NCI-H69 (cell line): ENCODE results near the gene ERCC2.
"Not testable (repeated sequence)": the region's sequence is repeated elsewhere in the genome, so short reads cannot be mapped to it uniquely, and the experiment has no call there.

ENCODE experiments used
- DNase-seq: peaks from one replicate; lab custom pipeline; 2025; lab: John Stamatoyannopoulos, UW

ERCC2 gene

DNA sequence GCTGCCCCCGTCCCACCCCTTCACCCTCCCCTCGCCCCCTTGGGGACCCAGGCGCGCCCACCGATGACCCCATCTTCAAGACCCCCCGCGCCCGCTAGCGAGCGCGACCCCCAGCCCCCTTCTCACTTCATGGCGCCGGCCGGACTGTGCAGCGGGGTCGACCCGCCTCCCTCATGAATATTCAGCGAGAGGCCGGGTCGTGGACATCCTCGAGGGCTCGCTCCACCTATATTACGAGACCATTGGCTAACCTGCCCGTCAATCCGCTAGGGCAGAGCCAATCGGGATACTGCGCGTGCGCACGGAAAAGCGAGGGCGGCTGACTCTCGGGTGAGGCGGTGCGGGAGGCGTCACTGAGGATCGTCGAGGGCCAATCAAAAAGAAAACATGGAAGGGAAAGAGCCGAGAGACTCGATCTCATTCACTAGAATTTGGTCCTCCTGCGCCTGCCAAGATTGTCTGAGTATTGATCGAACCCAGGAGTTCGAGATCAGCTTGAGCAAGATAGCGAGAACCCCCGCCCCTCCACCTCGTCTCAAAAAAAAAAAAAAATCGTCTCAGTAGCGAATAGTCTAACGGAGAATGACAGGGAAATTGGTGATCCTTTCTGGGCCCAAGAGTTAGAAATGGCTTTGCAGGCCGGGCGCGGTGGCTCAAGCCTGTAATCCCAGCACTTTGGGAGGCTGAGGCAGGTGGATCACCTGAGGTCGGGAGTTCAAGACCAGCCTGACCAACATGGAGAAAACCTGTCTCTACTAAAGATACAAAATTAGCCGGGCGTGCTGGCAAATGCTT, at the start of gene ERCC2:
ERCC2 (minus strand) TSS at position 164 of the 795 bp plus-strand sequence; CDS start at position 131, 33 bp downstream.
- DNase-seq: peak; percentile 99

DNA sequence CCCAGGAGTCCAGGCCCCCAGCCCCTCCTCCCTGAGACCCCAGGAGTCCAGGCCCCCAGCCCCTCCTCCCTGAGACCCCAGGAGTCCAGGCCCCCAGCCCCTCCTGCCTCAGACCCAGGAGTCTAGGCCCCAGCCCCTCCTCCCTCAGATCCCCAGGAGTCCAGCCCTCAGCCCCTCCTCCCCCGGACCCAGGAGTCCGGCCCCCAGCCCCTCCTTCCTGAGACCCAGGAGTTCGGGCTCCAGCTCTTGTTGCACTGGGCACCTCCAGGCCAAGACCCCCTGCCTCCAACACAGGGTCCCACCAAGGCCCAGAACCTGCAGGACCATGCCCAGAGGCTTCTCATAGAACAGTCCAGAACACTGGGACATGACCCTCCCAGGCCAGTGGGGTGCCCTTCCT, 49.5 kb upstream of the ERCC2 start:
- DNase-seq: no peak

DNA sequence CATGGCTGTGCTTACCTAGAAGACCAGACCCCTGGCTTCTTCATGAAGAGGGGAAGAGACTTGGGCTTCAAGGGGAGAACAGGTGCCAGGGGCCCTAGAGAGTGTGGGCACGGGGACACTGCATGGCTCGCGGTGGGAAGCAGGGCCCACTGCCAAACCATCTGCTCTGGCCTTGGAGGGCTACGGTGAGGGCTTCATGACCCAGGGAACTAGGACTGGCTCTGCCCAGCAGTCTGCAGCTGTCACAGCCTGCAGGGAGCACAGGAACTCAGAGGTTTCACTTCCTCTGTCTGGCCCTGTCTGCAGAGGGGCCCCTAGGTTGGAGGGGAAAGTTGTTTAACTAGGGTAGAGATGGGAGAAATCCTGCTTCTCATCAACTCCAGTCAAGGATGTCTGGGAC, 49.0 kb upstream of the ERCC2 start:
- DNase-seq: no peak

DNA sequence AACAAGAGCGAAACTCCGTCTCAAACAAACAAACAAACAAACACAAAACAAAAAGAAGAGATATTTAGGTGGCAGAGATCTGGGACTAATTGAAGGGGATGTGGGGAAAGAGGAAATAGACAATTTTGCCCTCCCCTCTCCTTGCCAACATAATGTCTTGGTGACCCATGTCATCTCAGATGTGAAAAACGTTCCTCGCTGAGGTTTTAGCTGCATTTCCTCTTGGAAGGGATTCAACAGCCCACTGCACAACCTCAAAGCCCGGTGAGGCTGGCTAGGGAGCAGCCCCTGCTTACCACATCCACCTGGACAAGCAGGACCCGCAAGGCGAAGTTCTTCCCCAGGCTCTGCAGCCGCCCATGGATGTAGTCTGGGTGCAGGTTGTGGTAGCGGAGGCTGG, 48.4 kb upstream of the ERCC2 start:
- DNase-seq: no peak

DNA sequence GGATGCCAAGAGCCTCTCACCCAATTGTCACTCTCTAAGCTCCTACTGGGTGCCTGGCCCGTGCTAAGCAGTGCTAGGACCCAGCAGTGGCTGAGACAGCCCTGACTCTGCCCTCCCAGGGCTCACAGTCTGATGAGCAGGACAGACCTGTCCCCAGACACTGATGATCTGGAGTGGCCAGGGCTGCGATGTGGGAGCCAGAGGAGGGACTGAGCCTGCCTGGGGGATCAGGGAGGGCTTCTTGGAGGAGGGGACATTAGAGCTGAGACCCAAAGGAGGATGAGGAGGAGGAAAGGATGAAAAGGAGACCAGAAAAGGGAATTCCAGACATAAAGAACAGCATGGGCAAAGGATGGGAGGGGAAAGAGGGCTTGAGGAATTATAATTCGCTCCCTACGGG, 46.8 kb upstream of the ERCC2 start:
- DNase-seq: no peak

DNA sequence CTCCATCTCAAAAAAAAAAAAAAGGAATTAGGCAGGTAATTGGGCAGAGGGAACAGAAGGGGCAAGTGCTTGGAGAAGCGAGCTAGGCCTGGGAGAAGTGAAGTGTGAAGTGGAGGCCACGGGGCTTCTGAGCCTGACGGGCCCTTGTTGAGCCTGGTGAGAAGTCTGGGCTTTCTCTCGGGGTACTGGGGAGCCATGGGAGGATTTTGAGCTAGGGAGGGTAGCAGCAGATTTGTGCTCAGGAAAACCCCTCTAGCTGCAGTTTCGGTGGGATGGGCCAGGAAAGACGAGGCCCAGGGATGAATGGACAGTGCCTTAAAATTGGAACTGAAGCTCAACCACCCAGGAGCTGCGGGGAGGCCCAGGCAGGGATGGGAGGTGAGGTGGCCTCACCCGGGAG, 44.1 kb upstream of the ERCC2 start:
- no peak for DNase-seq

DNA sequence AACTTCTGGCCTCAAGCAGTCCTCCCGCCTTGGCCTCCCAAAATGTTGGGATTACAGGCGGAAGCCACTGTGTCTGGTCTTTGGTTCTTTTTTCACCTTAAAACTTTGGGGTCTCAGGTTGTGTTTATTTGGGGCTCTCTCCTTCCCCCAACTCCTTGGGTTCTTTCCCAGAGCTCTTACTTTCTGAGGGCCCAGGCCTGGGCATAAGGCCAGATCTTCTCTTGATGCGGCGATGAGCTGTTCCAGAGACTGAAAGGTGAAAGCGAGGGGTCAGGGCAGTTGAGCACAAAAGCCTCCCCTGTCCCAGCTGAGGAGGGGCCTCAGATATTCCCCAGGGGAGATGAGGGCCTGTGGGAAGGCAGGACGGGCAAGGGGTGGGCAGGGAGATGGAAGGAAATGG, 43.1 kb upstream of the ERCC2 start:
- no peak for DNase-seq

DNA sequence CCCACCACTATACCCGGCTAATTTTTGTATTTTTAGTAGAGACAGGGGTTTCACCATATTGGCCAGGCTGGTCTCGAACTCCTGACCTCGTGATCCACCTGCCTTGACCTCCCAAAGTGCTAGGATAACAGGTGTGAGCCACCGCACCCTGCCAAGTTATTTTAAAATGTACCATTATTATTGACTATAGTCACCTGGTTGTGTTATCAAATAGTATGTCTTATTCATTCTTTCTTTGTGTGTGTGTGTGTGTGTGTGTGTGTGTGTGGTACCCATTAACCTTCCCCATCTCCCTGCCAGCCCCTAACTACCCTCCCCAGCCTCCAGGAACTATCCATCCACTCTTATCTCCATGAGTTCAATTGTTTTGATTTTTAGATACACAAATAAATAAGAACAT, 40.0 kb upstream of the ERCC2 start:
- not testable (repeated sequence) for DNase-seq

DNA sequence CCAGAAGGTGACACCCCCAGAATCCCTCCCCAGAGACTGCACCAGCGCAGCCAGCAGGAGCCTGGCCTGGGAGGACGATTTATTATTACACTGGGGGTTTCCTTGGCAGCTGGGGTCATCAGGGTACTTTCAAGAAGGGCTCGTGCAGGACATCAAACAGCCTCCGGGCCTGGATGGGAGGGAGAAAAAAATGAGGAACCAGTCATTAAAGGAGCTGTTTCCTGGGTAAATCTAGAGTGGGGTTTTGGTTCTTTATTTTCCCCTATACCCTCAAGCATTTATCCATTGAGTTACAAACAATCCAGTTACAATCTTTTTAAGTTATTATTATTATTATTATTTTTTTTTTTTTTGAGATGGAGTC, 39.2 kb upstream of the ERCC2 start:
- no peak for DNase-seq

DNA sequence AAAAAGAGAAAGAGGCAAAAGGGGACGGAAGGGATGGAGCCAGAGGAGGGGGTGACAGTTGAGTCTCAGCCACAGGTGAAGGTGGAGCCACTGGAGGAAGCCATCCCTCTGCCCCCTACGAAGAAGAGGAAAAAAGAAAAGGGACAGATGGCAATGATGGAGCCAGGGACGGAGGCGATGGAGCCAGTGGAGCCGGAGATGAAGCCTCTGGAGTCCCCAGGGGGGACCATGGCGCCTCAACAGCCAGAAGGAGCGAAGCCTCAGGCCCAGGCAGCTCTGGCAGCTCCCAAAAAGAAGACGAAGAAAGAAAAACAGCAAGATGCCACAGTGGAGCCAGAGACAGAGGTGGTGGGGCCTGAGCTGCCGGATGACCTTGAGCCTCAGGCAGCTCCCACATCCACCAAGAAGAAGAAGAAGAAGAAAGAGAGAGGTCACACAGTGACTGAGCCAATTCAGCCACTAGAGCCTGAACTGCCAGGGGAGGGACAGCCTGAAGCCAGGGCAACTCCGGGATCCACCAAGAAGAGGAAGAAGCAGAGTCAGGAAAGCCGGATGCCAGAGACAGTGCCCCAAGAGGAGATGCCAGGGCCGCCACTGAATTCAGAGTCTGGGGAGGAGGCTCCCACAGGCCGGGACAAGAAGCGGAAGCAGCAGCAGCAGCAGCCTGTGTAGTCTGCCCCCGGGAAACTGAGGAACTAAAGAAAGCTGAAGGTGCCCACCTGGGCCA, 38.6 kb upstream of the ERCC2 start:
- no peak for DNase-seq

DNA sequence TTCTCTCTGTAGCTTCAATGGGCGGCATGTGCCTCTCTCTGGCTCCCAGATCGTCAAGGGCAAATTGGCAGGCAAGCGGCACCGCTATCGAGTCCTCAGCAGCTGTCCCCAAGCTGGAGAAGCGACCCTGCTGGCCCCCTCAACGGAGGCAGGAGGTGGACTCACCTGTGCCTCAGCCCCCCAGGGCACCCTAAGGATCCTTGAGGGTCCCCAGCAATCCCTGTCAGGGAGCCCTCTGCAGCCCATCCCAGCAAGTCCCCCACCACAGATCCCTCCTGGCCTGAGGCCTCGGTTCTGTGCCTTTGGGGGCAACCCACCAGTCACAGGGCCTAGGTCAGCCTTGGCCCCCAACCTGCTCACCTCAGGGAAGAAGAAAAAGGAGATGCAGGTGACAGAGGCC, 37.7 kb upstream of the ERCC2 start:
- no peak for DNase-seq

DNA sequence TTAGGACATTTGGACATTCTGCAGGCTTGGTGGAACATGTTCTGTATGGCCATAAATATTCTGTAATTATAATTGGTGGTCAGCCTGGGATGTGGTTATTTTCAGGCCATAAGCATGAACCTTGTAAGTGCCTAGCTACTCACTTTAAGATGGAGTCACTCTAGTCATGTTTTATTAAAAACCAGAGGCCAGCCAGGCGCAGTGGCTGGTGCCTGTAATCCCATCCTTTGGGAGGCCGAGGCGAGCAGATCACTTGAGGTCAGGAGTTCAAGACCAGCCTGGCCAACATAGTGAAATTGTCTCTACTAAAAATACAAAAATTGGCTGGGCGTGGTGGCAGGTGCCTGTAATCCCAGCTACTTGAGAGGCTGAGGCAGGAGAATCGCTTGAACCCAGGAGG, 37.2 kb upstream of the ERCC2 start:
- DNase-seq: not testable (repeated sequence)

DNA sequence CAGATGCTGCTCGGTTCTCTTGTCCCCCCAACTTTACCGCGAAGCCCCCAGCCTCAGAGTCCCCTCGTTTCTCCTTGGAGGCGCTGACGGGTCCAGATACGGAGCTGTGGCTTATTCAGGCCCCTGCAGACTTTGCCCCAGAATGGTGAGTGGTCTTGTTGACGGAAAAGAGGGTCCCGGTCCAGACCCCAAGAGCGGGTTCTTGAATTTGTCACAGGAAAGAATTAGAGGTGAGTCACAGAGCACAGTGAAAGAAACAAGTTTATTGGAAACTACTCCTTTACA, 36.7 kb upstream of the ERCC2 start:
- no peak for DNase-seq

DNA sequence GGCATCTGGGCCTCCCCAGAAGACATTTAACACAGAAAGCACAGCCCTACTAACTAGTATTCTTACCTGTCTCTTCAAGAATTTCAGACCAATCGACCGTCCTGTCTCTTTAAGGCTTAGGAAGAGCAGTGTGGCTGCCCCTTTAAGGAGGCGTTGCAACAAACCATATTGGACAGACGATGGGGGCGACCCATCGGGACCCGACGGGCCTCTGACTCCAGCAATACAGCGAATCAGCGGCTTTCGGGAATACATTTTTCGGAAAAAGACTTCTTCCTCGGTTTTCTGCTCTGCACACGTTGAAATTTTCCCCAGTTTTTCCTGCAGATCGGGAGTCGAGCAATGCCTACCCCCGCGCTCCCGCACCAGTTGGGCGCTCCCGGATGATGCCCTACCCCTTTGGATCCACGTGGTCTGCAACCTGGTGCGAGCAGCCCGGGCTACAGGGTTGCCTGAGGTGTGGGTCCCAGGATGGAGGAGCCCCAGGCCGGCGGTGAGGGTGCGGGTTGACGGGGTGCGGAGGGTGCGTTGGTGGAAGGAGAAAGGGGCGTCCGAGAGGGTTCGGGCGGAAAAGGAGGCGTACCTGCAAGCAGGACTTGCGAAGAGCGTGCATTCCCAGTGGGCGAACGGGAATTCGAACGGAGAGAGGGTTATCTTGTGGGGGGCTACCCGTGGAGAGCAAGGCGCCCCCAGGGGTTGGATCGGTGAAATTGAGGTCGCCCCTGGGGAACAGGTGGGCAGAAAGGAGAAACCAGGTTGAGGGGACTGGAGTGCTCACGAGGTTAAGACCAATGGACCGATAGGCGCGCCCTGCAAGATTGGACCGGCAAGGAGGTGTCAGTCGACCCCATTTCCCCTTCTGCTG, 36.1 kb upstream of the ERCC2 start, which contains the start of gene POLR1G:
POLR1G (plus strand) TSS at position 419 of the 865 bp plus-strand sequence; CDS start at position 472, 53 bp downstream.
- DNase-seq: peak; percentile 94

DNA sequence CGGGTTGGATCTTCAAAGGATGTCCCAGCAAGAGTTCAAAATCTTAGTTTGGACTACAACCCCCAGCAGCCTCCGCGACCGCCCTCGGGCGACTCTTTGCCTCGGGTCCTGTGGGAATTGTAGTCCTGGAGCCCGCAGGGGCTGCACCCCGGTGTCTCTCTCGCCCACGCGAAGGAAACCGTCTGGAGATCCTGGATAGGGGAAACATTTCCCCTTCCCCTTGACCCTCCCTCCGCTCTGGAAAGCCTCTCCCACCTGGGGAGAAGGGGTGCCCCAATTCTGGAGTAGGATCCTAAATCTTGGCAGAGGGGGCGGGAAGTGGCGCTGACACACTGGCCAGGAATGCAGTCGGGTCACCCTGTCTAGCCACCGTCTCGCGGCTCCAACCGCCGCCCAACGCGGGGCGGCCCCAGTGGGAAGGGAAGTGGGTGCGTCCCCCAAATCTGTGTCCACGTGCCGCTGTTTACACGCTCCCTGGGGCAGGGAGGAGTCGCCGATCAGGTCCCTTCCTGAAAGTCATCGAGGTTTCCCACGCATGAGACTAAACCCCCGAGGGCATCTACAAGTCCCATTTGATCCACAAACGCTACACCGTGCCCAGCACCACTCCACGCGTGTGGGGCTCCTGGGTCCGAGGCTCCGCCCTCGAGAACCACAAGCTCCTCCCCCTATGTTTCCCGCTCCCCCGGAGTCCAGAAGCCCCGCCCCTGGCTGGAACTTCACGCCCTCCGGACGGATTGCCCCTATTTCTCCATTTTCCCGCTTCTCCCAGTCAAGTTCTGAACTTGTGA, 35.3 kb upstream of the ERCC2 start:
- DNase-seq: peak; percentile 95

DNA sequence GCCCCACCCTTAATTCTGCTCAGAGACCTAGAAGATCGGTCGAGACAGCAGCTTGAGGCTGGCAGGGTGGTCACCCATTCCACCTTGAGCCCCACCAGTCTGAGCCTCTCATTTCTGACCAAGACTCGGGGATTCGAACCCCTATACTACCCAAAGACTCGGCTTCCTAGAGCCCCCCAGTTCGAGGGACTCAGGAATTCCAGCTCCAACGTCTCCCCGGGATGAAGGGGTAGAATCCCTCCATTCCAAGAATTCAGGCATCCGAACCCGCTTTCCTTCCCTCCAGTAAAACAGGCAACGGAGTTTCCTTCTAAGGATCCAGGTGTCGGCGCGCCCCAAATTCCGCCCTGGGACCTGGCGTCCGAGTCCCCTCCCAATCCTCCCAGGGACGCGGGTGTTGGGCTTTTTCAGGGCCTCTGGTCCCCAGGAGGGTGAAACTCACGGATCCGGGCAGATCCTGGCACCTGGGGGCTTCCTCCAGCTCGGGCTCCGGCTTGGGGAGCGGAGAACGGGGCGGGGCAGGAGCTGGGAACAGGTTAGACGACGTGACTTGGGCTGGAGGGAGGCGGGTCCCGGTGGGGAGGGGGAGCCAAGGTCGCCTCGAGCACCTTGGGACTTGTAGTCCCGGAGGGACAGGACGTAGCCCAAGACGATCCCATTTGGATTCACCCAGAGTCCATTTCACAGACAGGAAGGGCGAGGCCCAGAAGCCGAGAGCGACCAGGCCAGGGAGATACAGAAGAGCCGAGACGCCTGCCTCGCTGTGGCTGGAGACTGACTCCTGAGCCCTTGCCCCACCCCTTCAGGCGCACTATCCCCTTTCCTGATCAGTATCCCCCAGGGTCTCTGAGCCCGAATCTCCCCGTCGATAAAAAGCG, 34.4 kb upstream of the ERCC2 start, which contains the start of gene PPP1R13L:
PPP1R13L (minus strand) TSS at position 513 of the 878 bp plus-strand sequence. CDS start 6,751 bp downstream, outside the sequence.
- DNase-seq: peak; percentile 87

DNA sequence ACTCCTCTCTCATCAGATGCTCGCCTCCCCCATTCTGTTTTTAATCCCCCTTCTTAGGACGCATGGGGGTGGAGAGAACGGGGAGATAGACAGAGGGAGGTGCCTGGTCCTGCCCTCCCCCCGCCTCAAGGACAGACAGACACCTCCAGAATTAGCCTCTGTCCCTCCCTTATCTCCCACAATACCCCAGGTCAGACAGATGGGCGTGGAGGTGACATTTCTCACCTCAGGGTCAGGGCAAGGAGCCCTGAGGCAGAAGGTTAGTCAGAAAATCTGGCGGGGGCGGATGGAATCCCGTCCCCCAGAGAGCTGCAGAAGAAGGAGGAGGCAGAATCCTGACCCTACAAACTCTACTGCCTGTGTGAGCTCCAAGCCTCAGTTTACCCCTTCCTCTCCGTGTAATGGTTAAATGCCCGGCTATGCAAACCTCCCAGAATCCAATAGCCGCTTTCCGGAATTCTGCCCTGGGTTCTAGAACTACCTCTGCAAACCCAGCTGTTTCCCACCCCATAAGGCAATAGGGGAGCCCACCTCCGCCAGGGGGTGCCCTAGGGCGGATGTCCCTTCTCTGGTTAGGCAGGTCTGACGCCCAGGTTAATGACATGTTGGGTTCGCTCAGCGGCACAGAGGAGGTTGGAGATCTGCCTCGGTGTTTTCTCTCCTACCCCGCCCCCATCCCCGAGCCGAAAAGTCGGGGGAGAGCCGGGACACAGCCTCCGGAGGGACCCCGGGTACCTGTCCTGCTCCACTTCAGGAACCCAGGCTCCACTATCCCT, 33.6 kb upstream of the ERCC2 start:
- peak; percentile 76 for DNase-seq

DNA sequence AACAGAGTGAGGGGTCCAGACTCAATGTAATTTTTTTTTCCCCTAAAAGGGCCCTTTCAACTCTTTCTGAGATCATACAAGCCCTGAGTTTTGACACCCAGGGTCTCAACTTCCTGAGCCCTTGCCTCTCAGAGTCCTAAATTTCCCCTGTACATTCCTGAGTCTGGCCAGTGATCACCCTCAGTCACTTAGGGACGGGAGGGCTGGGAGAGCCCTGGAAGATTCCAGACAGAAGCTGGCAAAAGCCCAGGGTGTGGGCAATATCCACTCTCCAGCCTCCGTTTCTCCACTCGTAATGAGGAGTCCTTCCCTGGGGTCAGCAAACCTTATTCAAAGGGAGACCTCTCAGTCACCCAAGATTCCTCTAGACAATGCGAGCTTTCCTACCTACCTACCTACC, 32.9 kb upstream of the ERCC2 start:
- DNase-seq: no peak

DNA sequence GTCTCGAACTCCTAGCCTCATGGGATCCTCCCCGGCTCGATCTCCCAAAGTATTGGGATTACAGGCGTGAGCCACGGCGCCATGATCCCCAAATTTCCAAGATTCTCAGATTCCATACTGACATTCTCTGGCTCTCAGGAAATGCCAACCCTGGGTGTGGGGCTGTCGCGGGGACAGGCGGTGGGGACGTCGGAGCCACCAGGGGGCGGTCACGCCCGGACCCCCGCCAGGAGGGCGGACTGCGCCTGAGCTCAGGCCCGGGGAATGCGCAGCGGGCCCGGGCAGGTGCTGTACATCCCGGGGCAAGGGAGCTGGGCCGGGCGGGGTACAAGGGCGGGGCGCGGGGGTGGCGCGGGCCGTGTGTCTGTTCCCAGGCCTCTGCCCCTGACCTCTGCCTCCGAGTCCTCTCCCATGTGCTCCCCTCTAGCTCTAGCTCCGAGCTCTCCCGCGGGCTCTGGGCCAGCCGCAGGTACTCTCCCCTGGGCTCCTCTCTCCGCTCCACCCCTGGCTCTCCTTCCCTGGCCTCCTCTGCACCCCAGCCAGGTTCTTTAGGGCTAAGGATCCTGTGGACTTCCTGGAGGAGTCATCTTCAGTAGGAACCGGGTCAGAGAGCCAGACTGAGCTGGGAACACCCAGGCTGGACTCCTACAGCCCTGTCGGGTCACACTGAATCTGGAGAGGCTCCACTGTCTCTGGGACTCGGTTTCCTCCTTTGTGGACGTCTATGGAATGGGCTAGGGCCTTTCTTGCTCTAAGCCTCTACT, 32.1 kb upstream of the ERCC2 start:
- peak; percentile 64 for DNase-seq
